Fibroblast of skin of right biceps (primary cell): ENCODE results near the gene ADGB.
A peak's percentile ranks its signal among the peaks of the same experiment; 100 is the strongest.
"Not testable (repeated sequence)": the region's sequence is repeated elsewhere in the genome, so short reads cannot be mapped to it uniquely, and the experiment has no call there.

Experiments used
- DNase-seq: peaks from one replicate; pipeline ENCODE4 v3.0.0-alpha.2; 2013

Gene ADGB

DNA sequence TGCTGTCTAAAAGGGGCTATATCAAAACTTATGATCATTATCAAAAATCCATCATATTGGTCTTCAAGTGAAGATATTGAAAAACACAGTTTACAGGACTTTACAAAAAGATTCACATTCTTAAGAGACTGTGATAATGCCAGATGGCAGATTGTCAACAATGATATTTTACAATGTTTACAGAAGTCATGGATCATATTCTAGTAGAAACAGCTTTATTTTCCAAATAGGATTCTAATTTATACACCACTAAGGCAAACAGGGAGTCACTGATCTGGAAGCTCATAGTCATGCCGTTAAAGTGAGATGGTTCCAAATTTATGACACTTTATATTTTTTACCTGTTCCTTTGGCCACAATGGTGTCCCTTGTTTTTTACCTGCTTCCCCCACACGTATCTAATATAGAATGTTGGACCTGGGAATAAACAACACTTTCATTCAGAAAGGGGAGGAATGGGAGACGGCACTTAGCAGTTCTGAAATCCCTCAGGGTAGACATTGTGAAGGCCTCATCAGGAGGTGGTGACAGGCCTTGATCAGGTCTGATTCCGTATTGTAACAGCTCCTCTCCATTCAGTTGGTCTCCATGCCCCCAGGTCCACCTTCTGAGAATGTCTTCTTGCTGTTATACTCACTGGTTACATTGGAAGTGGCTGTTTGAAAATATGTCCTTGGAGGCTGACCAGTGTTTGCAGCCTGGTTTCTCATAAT is 228.6 kb downstream of the ADGB start:
- no peak for DNase-seq

DNA sequence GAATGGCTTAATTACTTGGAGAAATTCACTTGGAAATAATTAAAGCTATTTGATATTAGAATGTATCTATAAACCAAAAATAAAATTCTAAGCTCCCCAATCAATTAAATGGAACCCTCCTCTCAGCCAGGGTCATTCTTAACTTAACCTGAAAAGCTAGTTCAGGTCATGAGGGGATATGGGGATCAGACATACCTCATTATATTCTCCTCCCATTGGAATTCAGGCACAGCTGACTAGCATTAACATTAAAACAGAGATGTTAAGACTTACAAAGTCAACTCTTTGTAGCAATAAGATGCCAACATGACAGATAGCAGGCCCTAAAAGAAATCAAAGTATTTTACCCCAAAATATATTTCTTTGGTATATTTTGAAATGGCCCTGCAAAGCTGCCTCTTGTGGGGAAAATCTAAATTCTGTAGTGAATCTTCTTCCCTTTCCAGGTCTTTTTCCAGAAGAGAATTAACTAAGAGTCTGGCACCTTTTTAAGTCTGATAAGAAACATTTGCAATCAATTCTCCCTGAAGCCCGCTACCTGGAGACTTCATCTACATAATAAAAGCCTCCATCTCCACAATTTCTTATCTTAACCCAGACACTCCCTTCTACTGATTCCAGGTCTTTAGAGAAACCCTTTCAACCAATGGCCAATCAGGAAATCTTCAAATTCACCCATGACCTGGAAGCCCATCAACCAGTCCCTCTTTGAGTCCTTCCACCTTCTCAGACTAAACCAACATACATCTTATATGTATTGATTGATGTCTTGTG is 231.2 kb downstream of the ADGB start:
- no peak for DNase-seq

DNA sequence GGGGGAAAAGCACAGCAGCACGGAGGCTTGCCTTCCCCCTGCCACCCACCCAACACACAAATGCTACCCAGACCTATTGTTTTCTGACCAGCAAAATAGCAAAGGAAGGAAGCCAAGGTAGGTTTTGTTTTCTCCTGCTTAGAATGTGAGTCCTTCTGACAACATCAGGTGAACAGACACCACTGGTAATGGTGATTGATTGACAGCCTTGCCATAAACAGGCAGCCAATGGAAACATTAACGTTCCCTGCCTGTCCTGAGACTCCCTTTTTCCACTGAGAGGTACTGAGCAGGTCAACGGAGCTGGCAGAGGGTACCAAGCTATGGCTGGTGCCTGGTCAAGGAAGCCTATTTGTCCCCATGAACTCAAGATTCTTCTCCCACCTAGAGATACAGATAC is 234.4 kb downstream of the ADGB start:
- no peak for DNase-seq

DNA sequence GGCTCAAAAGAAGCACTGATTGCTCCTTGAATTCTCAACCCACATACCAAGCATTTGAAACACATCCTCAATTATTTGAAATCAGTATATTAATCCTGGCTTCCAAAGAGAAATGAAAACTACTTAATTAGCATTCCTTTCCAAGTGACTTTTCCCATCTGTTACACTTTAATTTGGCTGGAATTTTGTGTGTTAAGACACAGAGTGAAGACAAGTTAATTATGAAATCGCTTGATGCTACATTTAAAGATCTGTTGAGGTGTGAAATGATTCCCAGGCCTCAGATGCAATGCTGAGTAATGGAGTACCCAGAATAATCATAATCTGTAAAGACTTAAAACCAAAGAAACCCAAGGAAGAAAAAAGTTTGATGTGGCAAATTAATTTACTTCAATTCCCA is 241.4 kb downstream of the ADGB start:
- DNase-seq, result no peak

DNA sequence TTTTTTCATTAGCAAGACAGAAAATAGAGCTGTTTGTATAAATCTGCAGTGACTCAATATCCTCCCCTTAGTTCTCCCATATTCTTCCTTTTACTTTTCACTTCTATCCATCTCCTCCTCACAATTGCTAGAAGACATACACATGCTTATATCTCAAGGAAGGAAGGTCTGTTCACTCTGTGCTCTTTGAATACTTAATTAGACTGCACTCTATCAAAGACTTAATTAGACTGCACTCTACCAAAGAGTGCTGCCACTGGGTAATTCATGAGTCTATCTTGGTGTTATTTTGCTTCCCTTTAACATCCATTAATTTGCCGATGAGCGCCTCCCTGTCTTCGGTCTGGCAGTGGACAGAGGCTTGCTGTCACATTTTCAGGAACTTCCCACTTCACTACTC is 241.9 kb downstream of the ADGB start:
- no peak for DNase-seq

DNA sequence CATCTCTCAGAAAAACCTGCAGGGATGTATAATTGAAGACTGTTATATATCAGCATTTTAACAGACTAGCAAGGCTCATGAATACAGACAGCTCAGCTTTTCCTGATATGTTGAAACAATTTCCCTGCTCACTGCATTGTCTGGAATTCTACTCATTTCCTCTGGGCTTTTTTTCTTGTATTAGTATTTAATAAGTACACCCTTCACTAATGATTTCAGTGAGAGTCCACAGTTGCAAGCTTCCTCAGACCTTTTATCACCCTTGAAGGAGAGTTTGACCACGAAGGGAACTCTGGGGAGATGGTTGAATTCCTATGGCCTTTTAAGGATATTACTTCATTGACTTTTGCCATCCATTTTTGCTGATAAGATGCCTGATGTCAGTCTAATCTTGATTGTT is 248.7 kb downstream of the ADGB start:
- DNase-seq, result peak; percentile 61

DNA sequence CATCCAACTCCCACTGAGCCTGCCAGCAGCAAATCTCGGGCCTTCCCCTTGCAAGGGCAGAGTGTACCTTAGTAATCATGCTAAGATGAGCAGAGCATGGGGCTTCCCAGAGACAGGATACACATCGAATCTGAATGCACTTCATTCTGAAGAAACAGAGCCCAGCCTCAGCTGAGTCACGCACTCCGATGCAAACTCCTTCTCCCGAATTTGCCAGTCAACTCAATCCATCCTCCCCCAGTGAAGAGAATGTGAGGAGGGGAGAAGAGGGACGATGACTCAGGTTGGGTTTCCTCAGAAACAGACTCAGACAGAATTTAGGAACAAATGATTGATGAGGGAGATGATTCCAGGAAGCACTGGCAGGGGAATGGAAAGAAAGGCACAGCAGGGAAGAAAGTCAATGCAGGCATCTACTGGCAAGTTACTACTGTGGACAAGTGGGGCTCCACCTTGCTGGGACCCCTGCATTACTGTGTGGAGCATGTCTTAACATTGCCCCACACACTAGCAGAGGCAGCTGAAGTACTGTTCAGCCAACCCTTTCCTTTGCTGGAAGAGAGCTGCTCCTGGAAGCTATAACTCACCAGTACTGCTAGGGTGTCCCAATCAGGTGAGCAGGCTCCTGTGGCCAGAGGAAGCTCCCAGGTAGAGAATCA is 251.6 kb downstream of the ADGB start:
- DNase-seq, result peak; percentile 96

DNA sequence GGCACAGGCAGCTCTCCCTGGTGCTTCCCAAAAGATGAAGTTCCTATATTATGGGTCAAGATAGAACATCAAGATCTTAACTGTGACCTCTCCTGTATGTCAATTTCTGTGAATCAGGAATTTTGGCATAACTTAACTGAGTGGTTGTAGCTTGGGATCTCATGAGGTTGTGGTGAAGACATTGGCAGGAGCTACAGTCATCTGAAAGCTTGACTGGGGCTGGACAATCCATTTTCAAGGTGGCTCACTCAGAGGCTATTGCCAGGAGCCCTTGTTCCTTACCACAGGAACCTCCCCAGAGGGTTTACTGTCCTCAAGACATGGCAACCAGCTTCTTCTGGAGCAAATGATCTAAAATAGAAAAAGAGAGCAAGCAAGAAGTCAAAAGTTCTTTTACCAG is 252.2 kb downstream of the ADGB start:
- peak; percentile 27 for DNase-seq

DNA sequence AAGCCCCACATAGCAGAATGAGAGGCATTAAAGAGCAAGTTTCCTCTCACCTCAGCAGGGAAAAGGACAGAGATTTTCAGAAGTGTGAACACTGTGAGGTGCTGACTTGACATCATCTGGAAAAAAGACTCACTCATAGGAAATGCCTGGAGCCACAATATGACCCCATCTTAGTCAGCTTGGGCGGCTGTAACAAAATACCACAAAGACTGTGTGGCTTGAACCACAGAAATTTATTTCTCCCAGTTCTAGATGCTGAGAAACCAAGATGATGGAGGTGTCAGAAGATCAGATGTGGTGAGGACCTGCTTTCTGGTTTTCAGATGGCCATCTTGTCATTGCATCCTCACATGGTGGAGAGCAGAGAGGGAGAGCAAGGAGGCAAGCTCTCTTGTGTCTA is 253.1 kb downstream of the ADGB start:
- peak; percentile 95 for DNase-seq

DNA sequence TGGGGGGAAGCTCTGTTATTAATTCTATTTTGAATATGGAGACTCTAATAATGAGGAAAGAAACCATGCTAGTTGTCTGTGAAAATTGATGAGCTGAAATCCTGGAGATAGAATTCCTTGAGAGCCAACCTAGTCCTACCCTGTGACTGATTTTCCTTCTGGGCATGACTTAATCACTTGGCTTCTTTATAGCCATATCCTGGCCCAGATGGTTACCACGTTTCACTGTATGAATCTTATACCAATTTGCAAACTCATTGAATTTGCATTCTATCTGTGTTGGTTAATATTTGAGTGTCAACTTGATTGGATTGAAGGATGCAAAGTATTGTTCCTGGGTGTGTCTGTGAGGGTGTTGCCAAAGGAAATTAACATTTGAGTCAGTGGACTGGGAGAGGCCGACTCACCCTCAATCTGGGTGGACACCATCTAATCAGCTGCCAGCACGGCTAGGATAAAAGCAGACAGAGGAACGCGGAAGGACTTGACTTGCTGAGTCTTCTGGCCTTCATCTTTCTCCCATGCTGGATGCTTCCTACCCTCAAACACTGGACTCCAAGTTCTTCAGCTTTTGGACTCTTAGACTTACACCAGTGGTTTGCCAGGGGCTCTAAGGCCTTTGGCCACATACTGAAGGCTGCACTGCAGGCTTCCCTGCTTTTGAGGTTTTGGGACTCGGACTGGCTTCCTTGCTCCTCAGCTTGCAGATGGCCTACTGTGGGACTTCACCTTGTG is 255.9 kb downstream of the ADGB start:
- not testable (repeated sequence) for DNase-seq

DNA sequence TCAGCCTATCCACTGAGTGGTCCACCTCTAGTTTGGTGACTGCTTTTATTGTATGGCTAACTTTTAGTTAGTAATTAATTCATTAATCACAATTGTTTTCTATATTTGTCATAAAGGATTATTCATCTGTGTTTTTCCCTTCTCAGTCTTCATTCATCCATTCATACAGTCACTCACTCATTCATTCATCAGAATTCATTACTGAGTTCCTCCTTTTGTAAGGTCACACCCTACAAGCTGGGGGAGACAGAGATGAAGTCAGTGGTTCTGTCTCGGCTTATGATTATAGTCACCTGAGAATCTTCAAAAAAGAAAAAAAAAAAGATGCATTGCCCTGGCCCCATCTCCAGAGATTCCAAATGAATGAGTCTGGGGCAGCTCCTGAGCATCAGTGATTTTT is 257.1 kb downstream of the ADGB start:
- DNase-seq, result no peak

DNA sequence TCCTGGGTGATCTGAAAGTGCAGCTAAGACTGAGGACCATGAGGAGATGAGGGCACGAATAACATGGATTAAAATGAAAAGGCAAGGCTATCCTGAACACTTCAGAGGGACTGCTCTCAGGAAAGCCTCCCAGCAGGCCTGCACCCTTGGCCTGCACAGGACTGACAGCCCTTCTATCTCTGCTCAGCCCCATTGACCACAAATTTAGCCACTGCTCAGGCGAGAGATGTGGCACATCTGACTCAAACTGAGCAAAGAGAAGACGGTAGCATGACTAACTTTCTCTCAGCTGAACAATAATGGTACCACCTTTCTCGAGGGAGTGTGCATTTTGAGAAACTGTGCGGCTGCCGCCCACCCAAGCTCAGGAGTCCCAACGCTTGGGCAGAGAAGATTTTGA is 257.5 kb downstream of the ADGB start:
- no peak for DNase-seq

DNA sequence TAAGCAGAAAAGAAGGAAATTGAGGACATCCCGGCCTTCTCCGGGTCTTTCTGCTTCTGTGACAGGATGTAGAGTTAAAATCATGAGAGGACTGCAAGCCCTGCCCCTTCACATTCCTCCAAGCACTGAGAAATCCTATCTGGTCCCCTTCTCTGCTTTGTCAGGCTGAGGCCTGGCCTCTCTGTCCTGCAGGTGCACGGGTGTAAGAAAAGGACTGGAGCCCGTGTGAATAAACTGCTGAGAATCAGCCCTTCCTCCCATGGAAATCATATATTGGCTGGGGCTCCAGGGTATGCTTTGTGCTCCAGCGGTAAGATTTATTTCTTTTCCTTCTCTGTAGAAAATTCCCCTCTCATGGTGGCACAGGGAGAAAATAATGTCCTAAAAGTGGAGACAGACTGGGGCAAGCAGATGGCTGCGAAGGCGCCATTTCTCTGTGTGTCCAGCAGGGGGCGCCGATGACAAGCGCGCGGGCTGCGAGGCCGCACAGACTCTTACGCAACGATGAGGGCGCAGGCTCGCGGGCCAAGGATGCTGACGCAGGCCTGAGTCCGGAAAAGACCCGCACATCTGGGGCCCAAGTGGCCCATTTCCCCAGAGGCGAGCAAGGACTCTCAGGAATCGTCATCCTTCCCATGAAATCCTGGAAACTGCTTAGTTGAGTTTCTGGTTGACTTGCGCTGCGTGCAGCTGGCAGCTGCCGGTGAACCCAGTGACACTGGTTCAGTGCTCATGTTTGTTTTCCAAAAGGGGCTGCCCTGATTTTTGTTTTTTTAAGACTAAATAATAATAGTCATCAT is 258.6 kb downstream of the ADGB start:
- DNase-seq, result peak; percentile 81

DNA sequence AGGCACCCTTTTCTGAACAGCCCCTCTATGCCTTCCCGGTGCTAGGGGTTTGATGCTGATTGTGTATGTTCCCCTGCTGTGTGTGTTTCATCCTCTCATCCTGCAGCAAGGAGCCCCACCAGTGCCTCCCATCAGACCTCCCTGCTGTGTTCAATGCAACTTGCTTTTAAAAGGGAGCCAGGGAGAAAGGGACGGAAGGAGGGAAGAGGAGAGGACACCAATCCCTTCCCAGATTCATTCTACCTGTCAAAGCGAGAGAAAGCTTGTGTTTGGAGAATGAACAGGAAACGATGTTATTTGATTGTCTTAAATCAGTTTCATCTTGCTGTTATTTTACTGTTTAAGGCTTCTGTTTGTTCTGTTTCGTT is 259.2 kb downstream of the ADGB start:
- no peak for DNase-seq

DNA sequence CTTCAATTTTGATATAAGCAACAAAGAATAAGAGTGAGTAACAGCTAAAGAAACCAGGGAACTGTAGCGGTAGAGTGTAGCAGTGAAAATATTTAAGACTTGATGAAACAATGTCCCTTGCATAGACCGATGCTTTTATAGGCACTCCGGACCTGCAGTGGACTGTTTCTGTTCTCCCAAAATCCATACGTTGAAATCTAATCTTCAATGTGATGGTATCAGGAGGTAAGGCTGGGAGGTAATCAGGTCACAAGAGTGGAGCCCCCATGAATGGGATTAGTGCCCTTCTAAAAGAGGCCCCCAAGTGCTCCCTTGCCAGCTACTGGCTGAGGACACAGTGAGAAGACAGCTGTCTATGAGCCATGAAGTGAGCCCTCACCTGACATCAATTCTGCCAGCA is 260.4 kb downstream of the ADGB start:
- DNase-seq, result no peak

DNA sequence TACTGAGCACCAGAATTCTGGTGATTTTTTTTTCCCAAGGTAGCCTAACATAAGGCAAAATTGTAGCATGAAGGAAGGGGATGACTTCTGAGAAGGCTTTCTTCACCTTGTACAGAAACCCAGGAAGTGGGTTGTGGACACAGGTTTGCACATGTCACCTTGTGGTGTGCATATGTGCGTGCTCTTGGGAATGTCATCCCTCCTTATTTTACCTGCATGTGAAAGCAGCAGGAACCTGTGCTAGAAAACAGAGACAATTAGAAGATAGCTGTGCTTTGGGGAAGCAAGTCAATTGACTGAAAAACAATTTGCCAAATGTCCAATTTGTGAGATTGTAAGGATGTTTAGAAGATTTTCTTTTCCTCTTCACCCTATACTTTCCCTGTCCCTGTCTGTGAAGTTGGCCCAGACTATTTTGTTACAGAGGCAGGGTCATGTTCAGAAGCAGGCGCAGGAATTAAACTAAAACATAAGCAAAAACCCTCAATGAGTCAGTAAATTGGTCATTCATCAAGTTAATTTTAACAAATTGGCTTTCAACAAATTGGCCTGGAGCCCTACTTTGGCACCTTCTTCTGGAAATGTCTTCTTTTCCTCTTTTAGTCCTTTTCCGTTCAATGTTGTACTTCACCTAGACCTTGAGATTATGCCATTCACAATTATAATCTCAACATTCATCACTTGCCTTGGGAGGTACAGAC is 261.2 kb downstream of the ADGB start:
- peak; percentile 20 for DNase-seq

DNA sequence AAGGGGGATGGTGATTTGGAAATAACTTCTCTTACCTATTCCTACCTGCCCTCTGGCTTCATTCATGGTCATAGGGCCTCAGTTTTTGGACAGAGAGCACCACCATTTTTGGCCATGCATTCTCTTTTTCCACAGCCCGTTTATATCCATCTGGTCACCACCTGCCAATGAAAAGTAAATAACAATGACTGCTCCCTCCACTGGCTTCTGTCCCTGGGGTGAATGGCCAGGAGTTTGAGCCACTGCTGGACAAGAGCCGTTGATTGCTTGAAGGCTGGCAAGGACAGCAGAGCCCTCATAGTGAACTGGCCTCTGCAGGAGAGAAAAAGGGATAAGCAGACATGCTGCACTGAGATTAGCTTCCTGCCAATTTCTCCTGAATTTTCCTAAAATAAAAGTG is 261.8 kb downstream of the ADGB start:
- no peak for DNase-seq

DNA sequence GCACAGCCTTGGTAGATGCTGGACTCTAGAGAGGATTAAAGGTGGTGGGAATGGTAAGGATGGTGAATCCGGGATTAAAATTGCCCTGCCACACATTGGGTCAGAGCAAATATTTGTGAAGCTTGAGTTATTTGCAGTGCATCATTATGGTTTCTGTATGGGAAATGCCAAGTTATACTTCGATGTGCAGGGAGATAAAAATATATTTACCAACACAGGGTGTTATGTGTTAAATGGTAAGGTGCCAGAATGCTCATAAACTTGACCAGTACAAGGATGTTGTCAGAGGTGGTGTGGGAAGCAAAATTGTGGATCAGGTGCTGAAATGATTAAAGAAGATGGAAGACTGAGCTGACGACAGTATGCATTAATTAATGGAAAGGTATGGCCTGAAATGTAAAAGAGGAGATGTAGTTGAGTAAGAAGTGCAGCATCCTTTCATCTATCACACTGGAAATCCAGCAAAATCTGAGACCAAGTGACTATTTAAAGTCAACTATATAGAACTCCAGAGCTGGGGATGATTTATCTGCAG is 262.3 kb downstream of the ADGB start:
- no peak for DNase-seq

DNA sequence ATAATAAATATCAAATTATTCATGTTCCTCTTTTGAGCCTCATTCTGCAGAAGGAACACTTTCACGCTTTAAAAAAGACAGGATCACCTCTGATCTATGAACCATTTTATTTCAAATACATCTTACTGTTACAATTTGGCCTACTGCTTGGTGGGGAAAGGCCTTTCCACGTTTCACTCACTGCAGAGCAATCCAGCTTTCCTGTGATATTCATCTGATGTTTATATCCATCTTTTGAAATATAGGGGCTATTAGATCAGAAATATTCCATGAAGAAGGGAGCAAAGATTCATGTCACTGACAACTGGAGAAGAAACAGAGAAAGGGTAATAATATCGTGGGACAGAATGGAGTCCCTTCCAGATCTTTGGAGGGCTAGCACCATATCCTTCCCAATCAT is 262.9 kb downstream of the ADGB start:
- DNase-seq, result no peak

DNA sequence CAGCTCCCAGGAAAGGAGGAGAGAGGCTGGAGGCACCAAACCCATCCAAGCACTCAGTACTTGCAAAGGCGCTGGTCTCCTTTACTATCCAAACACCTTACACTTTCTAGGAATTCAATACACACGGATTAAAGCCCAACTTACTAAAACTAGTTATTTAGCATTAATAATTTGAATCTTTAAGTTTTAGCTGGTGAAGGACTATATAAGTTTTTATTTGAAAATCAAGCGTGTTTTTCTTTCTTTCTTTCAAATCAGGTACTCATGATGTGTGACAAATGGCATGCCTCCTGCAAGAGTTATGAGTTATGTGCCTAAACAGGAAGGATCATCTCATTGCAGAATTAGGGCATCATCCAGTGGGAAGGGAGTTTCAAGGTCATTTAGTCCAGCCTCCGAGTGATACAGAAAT is 263.7 kb downstream of the ADGB start:
- DNase-seq, result no peak

DNA sequence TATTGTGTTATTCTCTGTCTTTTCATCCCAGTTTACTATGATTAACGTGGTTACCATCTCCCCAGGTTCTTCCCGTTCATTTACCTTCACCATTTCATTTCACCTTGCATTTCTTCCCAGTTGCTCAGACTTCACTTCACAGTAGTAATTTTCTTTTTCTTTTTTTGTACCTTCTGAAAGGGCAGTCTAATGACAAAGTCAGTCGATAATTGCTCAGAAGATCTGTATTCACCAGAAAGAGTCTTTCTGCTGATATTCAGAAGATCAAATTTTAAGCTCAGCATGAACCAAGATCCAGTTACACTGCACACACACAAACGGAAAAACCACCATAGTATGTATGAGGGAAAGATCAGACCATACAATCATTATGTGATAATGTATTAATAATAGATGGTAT is 265.5 kb downstream of the ADGB start:
- no peak for DNase-seq

DNA sequence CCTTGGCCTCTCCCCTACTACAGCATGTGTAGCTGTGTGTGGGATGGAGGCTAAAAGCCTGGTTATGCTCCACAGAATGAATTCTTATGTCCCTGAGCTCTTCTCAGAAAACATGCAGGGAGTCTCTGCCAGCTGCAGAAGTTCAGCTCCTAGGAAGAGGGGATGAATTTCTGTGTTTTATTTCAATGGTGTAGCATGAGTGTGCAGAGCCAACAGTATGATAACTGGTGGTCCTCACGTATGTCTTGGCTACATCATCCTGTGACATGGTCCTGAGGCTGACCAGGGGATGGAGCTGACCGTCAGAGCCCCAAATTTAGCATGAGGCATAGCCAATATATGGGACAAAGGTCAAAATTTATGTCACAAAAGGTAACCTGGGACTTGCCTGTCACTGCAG is 266.1 kb downstream of the ADGB start:
- no peak for DNase-seq
